ENCODE results near the gene KRT81. TPM values are rescaled to one million over a fixed set of nuclear protein-coding genes. Genes with fewer than 3 reads are reported as not detected.

Gene KRT81
- total RNA-seq, 2 donors from 2014 or later: not detected

DNA sequence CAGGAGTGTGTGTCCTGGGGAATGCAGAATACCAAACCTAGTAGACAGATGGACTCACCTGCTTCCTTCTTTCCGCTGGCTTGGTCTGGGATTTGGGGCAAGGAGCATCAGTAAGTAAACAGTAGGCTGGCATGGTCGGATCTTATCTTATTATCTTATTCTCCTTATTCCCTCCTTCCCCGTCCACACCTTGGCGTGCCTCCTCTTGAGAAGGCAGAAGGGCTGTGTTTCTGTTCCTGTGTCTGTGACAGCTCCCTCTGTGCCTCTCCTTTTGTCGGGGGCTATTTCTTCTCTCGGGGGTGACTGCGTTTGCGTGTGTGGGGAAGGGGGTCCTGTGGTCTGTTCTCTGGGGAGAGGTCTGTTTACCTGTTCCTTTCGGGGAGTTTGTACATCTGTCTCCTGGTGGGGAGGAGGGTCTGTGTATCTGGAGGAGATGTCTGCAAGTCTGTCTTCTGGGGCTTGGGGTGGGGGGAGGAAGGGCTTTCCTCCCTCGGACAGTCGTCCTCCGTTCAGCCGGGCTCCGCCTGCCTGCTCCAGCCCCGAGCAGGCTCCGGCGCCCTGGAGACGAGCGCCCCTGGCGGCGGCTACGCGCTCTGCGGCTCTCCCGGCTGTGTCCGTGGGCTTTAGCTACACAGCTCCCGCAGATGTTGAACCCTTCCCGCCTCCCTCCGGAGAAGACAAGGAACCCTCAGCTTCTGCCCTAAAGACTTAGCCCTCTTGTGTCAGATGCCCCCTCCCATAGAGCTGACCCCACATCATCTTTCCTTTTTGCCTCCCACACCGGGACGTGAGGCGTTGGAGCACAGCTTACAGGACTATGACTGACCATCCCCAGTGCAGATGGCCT, 12.5 kb downstream of the KRT81 start:
- ATAC-seq (replicated peaks): peak; percentile 97
- Mint-ChIP-seq H3K4me1 (no peaks in the 10 kb centered on the region), H3K4me3 (peak overlapping the region; percentile 18), H3K9me3 (no peaks in the 10 kb centered on the region), H3K27me3 (peaks cover 19% of the 10 kb centered on the region), H3K36me3 (ENCODE audit: low read depth) (no peaks in the 10 kb centered on the region), H3K27ac (no peak overlapping the region)

DNA sequence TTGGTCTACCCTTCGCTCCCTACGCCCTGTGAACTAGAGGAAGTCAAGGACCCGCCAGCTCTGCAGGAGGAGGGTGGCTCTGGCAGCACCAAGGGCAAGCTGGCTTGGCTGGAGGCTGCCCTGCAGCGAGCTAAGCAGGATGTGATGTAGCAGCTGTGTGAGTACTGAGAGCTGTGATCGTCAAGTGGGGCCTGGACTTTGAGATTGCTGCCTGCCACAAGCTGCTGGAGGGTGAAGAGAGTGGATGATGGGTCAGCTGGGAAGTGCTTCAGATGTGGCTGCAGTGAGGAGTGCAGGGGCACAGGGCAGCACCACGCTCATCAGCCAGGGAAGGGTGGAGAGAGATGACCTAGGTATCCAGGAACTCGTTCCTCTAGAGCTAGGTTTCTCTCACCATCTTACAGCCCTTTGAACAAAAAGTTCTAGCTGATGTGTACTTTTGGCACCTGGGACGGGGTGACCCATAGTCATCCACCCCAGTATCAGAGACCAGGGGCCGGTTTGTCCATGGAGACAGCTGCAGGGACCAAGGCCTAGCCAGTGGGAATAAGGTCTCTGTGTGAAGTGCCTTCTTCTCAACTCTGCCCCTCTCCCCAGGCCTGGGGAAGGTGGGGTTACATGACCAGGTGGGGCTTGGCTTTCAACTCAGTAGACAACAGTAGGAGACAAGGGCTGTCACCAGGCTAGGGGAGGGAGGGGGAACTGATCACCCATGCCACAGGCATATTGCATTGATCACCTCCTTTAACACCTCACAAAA, 13.7 kb downstream of the KRT81 start:
- no peak for ATAC-seq (replicated peaks)
- H3K9me3 Mint-ChIP-seq: no peaks in the 10 kb centered on the region
- H3K27me3 Mint-ChIP-seq: peaks cover 17% of the 10 kb centered on the region
- H3K36me3 Mint-ChIP-seq (ENCODE audit: low read depth): no peaks in the 10 kb centered on the region
- H3K4me3 Mint-ChIP-seq: no peak overlapping the region
- no peaks in the 10 kb centered on the region for H3K4me1 Mint-ChIP-seq
- no peak overlapping the region for H3K27ac Mint-ChIP-seq

DNA sequence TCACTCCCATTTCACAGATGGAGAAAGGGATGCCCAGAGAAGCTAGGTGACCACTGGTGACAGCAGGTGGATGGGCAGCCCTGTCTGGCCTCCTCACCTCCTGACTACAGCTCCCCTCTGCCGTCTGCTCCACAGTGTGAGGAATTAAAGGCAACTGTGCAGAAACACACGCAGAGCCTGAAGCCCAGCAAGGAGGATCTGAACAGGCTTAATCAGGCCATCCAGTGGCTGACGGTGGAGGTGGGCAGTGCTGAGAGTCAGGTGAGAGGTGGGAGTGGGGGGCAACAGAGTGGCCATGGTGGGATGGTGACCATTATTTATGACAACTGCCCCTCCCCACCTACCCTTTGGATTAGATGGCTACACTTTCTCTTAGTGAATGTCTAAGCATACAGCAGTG, 15.6 kb downstream of the KRT81 start:
- Mint-ChIP-seq H3K9me3 (no peaks in the 10 kb centered on the region), H3K4me1 (no peaks in the 10 kb centered on the region), H3K4me3 (no peak overlapping the region), H3K36me3 (ENCODE audit: low read depth) (no peaks in the 10 kb centered on the region), H3K27me3 (peaks cover 21% of the 10 kb centered on the region), H3K27ac (no peak overlapping the region)
- no peak for ATAC-seq (replicated peaks)

DNA sequence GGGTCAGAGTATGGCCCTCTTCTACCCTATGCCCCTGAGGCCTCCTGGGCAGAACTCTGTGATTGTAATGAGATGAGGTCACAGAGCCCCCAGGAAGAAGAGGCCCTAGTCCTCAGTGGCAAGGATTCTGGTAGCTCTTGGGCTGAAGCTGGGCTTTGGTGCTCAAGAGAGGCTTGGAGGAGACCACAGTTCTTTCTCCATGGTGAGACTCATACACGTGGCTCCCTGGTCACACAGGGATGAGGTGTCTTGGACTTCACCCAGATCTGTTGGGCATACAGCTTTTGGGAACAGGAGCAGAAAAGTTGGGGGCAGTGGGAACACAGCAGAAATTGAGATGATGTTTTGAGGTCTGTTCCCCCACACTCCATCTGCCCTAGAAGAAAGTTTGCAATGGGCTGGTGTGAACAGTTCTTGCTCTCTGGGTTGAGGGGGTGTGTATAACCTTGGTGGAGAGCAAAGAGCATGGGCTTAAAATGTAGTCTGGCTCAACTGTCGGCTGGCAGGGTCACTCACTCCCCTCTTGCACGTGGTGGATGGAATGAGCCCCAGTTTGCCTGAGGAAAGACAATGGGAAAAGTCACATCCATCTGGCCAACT, 16.7 kb downstream of the KRT81 start, which contains the start of gene KRT86:
TSS of gene KRT86 (plus strand) at position 125 of the 600 bp plus-strand sequence. CDS start 27,272 bp downstream, outside the sequence.
- H3K27me3 Mint-ChIP-seq: peaks cover 20% of the 10 kb centered on the region
- ATAC-seq (replicated peaks): no peak
- H3K9me3 Mint-ChIP-seq: no peaks in the 10 kb centered on the region
- H3K4me1 Mint-ChIP-seq: no peaks in the 10 kb centered on the region
- no peak within 1 kb of the TSS for H3K4me3 Mint-ChIP-seq
- no peaks in the 10 kb centered on the region for H3K36me3 Mint-ChIP-seq (ENCODE audit: low read depth)
- no peak within 1 kb of the TSS for H3K27ac Mint-ChIP-seq

DNA sequence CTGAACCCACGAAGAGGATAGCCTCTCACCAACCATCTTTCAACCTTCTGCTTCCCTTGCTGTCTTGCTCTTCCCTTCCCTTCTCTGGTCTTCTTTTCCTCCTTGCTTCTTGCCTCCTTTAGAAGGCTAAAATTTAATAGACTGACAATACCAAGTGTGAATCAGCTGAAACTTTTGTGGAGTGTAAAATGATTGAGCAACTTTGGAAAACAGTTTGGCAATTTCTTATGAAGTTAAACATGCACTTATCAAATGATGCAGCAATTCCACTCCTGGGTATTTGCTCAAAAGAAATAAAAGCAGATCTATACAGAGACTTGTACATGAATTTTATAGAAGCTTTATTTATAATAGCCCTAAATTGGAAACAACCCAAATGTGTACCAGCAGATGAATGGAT, 20.2 kb downstream of the KRT81 start:
- Mint-ChIP-seq H3K4me1 (no peaks in the 10 kb centered on the region), H3K4me3 (no peak overlapping the region), H3K27ac (no peak overlapping the region), H3K9me3 (no peaks in the 10 kb centered on the region), H3K36me3 (ENCODE audit: low read depth) (no peaks in the 10 kb centered on the region), H3K27me3 (peaks cover 15% of the 10 kb centered on the region)
- no peak for ATAC-seq (replicated peaks)

DNA sequence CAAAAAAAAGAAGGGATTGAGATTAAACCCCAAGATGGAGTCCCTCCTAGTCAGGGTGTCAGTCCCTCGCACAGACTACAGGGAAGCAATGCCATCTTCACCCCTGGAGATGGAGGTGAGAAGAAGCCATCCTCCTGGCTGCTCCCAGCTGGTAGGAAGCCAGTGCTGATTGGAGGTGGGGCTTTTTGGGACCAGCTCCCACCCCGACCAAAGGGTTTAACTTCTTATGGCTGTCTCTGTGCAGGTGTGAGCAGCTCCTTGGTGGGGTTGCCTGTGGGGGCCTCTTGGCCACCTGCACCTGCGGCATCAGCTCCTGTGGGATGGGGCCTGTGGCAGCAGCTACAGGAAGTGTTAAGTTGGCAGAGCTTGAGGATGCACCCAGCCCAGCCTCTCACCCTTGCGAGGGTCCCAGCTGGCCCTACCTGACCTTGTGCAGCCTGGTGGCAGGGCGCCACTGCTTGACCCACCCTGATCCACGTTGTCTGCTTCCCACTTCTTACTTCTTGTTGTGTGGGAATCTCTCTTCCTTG, 20.7 kb downstream of the KRT81 start:
- no peak overlapping the region for H3K4me3 Mint-ChIP-seq
- no peak for ATAC-seq (replicated peaks)
- H3K9me3 Mint-ChIP-seq: no peaks in the 10 kb centered on the region
- H3K27ac Mint-ChIP-seq: no peak overlapping the region
- H3K4me1 Mint-ChIP-seq: no peaks in the 10 kb centered on the region
- H3K36me3 Mint-ChIP-seq (ENCODE audit: low read depth): no peaks in the 10 kb centered on the region
- peaks cover 15% of the 10 kb centered on the region for H3K27me3 Mint-ChIP-seq

DNA sequence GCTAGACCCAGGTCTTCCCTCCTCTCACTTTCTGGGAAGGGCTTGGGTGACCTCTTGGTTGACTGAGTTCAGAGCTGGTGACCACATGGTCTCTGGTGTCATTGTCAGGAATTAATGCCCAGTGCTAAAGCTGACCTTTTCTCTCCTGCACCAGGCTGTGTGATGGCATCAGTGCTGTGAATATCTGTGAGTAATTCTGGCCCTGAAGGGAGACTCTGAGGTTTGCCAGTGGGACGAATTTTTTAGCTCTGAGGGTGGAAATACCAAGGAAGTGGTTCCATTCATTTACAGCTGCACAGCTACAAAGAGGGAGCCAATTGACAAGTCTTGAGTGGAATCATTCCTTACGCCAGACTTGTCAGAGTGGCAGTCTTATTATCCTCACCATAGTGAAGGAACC, 23.1 kb downstream of the KRT81 start:
- Mint-ChIP-seq H3K27me3 (peaks cover 14% of the 10 kb centered on the region), H3K36me3 (ENCODE audit: low read depth) (no peaks in the 10 kb centered on the region), H3K4me3 (no peak overlapping the region), H3K9me3 (no peaks in the 10 kb centered on the region), H3K27ac (no peak overlapping the region), H3K4me1 (no peaks in the 10 kb centered on the region)
- ATAC-seq (replicated peaks): no peak

DNA sequence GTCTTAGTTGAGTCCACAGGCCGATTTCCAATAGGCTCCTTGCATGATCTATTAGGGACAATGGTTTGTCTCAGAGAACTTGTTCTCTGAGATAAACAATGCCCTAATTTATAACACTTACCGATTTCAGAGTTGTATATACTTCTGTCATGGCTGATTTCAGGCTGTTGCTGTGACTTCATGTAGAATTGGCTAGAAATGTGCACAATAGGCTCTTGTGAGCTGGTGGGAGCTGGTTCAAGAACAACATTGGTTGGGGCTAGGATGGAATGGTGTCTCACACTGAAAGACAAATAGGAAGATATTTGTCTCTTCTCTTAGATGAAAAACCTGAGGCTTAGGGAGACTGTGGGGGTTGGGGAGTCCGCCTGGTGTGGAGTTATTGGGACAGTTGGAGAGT, 23.6 kb downstream of the KRT81 start:
- ATAC-seq (replicated peaks): no peak
- no peaks in the 10 kb centered on the region for H3K36me3 Mint-ChIP-seq (ENCODE audit: low read depth)
- H3K27ac Mint-ChIP-seq: peak overlapping the region; percentile 23
- peaks cover 14% of the 10 kb centered on the region for H3K27me3 Mint-ChIP-seq
- no peak overlapping the region for H3K4me3 Mint-ChIP-seq
- H3K9me3 Mint-ChIP-seq: no peaks in the 10 kb centered on the region
- no peaks in the 10 kb centered on the region for H3K4me1 Mint-ChIP-seq

DNA sequence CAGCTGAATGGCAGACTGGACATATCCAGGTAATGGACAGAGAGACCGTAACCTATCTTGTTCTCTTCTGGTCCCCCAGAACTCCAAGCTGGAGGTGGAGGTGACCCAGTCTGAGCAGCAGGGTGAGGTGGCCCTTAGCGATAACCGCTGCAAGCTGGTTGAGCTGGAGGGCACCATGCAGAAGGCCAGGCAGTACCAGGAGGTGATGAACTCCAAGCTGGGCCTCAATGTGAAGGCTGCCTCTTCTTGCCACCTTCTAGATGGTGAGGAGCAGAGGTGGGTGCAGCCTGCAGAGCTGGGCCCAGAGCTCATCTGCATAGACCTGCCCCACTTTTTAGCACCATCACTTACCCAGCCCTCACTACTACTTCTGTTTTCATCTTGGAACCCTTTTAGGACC, 24.1 kb downstream of the KRT81 start:
- Mint-ChIP-seq H3K9me3 (no peaks in the 10 kb centered on the region), H3K36me3 (ENCODE audit: low read depth) (no peaks in the 10 kb centered on the region), H3K4me3 (no peak overlapping the region), H3K27ac (peak overlapping the region; percentile 23), H3K4me1 (no peaks in the 10 kb centered on the region), H3K27me3 (peaks cover 14% of the 10 kb centered on the region)
- ATAC-seq (replicated peaks): no peak

DNA sequence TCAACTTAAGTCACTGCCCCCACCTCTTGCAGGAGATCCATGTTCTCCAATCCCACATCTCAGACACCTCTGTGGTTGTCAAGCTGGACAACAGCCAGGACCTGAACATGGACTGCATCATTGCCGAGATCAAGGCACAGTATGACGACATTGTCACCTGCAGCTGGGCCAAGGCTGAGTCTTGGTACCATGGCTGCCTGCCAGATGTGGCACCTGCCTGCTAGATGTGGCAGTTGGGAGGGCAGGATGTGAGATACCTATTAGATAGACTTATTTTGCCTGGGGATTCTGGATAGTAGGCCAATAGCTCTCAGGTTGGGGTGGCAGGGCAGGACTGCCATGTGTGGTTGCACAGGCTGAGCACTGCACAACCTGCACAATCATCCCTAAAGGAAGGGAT, 24.8 kb downstream of the KRT81 start:
- H3K36me3 Mint-ChIP-seq (ENCODE audit: low read depth): no peaks in the 10 kb centered on the region

DNA sequence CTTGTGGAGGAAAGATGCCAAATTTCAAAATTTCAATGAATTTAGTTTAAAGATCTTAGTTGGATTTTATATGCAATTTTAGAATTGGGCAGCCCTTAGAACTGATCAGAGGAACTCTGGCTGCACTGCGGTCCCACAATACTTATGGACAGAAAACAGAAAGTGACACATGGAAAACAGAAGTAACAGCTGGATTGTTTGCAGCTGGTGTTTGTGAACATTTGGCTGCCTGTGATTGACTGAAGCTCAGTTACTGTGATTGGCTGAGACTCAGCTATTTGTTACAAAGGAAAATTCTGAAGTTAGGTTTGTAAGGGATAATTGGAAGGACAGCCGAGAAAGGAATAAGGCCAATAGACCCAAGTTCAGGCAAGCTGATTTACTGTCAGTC, 26.9 kb downstream of the KRT81 start:
- H3K4me1 Mint-ChIP-seq: no peaks in the 10 kb centered on the region
- no peak overlapping the region for H3K4me3 Mint-ChIP-seq
- H3K9me3 Mint-ChIP-seq: no peaks in the 10 kb centered on the region
- no peaks in the 10 kb centered on the region for H3K36me3 Mint-ChIP-seq (ENCODE audit: low read depth)
- ATAC-seq (replicated peaks): no peak
- H3K27me3 Mint-ChIP-seq: peaks cover 23% of the 10 kb centered on the region
- H3K27ac Mint-ChIP-seq: no peak overlapping the region

More for the DNA sequence above, 24.8 kb downstream of the KRT81 start:
- no peak for ATAC-seq (replicated peaks)
- no peaks in the 10 kb centered on the region for H3K4me1 Mint-ChIP-seq
- no peak overlapping the region for H3K4me3 Mint-ChIP-seq
- peaks cover 15% of the 10 kb centered on the region for H3K27me3 Mint-ChIP-seq
- no peaks in the 10 kb centered on the region for H3K9me3 Mint-ChIP-seq
- no peak overlapping the region for H3K27ac Mint-ChIP-seq

DNA sequence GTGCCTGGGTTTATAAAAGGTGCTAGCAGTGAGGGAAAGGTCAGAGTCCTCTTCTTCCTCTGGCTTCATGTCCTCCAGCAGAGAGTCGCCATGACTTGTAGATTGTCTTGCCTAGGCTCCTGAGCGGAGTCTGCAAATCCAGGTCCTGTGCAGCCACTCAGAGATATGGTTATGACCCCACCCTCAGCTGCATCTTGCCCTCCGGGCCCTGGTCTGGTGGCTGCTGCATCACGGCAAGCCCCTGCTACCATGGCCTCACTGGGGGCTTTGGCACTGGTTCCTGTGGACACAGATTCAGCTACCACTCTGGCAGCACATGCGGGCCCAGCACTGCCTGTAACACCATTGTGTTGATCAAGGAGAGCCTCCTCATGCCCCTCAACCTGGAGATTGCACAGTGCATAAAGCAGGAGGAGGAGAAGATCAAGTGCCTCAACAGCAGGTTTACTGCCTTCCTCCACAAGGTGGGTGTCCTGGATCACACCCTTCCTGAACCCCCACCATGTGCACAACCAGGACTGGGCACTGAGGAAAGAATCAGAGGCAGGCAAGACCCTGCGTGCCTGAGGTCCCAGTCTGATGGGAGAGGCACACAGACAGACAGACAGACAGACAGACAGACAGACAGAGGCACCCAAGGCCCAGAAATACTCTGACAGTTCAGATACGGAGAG, 27.4 kb downstream of the KRT81 start:
- peaks cover 28% of the 10 kb centered on the region for H3K27me3 Mint-ChIP-seq
- ATAC-seq (replicated peaks): no peak
- H3K4me1 Mint-ChIP-seq: no peaks in the 10 kb centered on the region
- no peaks in the 10 kb centered on the region for H3K36me3 Mint-ChIP-seq (ENCODE audit: low read depth)
- no peak overlapping the region for H3K4me3 Mint-ChIP-seq
- H3K27ac Mint-ChIP-seq: no peak overlapping the region
- no peaks in the 10 kb centered on the region for H3K9me3 Mint-ChIP-seq

DNA sequence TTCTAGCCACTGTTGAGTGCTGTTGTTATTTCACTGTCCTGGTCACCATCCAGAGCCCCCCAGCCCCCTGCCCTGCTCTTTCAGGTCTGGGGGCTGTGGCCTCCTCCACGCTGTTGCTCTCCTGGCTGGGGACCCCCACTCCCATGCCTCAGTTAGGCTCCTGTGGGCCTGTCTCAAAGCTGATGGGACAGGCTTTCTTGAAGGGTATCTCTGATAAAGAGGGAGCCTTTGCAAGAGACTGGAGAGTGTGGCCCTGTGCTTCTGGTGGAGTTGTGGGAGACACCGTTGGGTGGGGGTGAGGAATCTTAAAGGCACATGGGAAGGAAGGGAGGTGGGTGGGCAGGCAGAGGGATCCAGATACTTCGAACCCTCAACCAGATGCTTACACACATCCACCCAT, 29.0 kb downstream of the KRT81 start:
- no peak overlapping the region for H3K4me3 Mint-ChIP-seq
- H3K36me3 Mint-ChIP-seq (ENCODE audit: low read depth): no peaks in the 10 kb centered on the region
- no peak for ATAC-seq (replicated peaks)
- H3K27me3 Mint-ChIP-seq: peaks cover 35% of the 10 kb centered on the region
- H3K4me1 Mint-ChIP-seq: no peaks in the 10 kb centered on the region
- no peaks in the 10 kb centered on the region for H3K9me3 Mint-ChIP-seq
- no peak overlapping the region for H3K27ac Mint-ChIP-seq

DNA sequence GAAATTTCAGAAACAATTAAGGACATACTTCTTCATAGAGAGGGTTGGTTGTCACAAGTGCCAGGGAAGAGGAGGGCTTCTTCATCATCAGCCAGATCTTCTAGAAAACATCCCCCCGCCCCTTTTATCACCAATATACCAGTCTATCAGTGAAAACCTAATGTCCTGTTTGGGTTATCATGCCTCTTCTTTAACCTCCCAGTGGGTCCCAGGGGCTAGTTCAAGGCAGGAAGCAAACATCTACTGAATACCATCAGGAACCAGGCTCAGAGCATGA, 30.2 kb downstream of the KRT81 start:
- Mint-ChIP-seq H3K9me3 (no peaks in the 10 kb centered on the region), H3K36me3 (ENCODE audit: low read depth) (no peaks in the 10 kb centered on the region), H3K27ac (no peak overlapping the region), H3K4me1 (no peaks in the 10 kb centered on the region), H3K4me3 (no peak overlapping the region), H3K27me3 (peaks cover 43% of the 10 kb centered on the region)
- ATAC-seq (replicated peaks): no peak
